A673 (cell line): ENCODE measurements around the gene UQCRHL. TPM values are rescaled to one million over a fixed set of nuclear protein-coding genes. Genes with fewer than 3 reads are reported as not detected.

Experiments
- BruUV-seq: library from RNA; stranded (reverse); fragments of 400-500 nt; replicated peaks from 2 replicates; lab custom pipeline; 2021; lab: Mats Ljungman, UMichigan
- CTCF ChIA-PET: fragments of 300-600 bp; sonication (Branson Sonifier 250); formaldehyde crosslinking; loops from one replicate; lab custom pipeline; 2022; ENCODE audit warnings: antibody characterized with exemption; lab: Charles Lee
- POLR2A ChIA-PET: fragments of 300-600 bp; sonication (Branson Sonifier 250); formaldehyde crosslinking; loops from one replicate; lab custom pipeline; 2022; ENCODE audit warnings: antibody characterized with exemption; ENCODE audit not compliant: low non-redundant PET; lab: Charles Lee
- DNase-seq: peaks from one replicate; pipeline ENCODE4 v3.0.0-alpha.2; 2015; ENCODE audit warnings: low spot score
- H3K27ac ChIP-seq: fragments of 200-600 bp; sonication (generic); 2 replicates; pipeline ENCODE4 v1.5.1; 2016; ENCODE audit warnings: mixed run types, low read depth, mild to moderate bottlenecking, mixed read lengths, antibody characterized with exemption, low read length; ENCODE audit not compliant: poor library complexity, severe bottlenecking
- H3K27me3 ChIP-seq: fragments of 200-600 bp; sonication (generic); replicated peaks from 2 replicates; pipeline ENCODE4 v1.6.1; 2017; ENCODE audit warnings: mixed run types, low read depth, mild to moderate bottlenecking, mixed read lengths, antibody characterized with exemption, low read length; ENCODE audit not compliant: insufficient read depth, poor library complexity
- H3K36me3 ChIP-seq: fragments of 200-600 bp; sonication (generic); 2 replicates; pipeline ENCODE4 v1.6.1; 2016; ENCODE audit warnings: mixed run types, mild to moderate bottlenecking, mixed read lengths, antibody characterized with exemption, low read length; ENCODE audit not compliant: insufficient read depth, poor library complexity, severe bottlenecking
- H3K4me1 ChIP-seq: fragments of 200-600 bp; sonication (generic); 2 replicates; pipeline ENCODE4 v1.6.1; 2017; ENCODE audit warnings: mixed run types, mild to moderate bottlenecking, mixed read lengths, antibody characterized with exemption, low read length; ENCODE audit not compliant: insufficient read depth, poor library complexity, severe bottlenecking
- H3K4me3 ChIP-seq: fragments of 200-600 bp; sonication (generic); 2 replicates; pipeline ENCODE4 v1.5.1; 2016; ENCODE audit warnings: low read depth, mixed run types, mild to moderate bottlenecking, mixed read lengths, low read length; ENCODE audit not compliant: poor library complexity, severe bottlenecking
- H3K9me3 ChIP-seq: fragments of 200-600 bp; sonication (generic); 2 replicates; pipeline ENCODE4 v1.6.1; 2016; ENCODE audit warnings: mixed run types, low read depth, mild to moderate bottlenecking, mixed read lengths, antibody characterized with exemption, low read length; ENCODE audit not compliant: poor library complexity, severe bottlenecking
- EZH2 ChIP-seq: fragments of 200-600 bp; sonication (generic); IDR thresholded peaks from 2 replicates; pipeline ENCODE4 v1.6.1; 2017; ENCODE audit warnings: borderline replicate concordance, low read depth, mild to moderate bottlenecking, mixed read lengths, antibody characterized with exemption, low read length; ENCODE audit not compliant: poor library complexity, severe bottlenecking
- intact Hi-C: fragments of 100-400 bp; cut with micrococcal nuclease; formaldehyde crosslinking; loops from one replicate; pipeline ENCODE4 v1.10.0; 2022; ENCODE audit not compliant: unreplicated experiment
- total RNA-seq: library from RNA; stranded (reverse); gene quantifications from 2 replicates; pipeline ENCODE4 v1.2.3, GENCODE V29; 2021
- TF ChIP-seq, protein P1 (sequence below): fragments of 300-800, 200-600 bp; sonication (generic); conservative IDR thresholded peaks from 2 replicates; pipeline ENCODE4 v1.5.1; 2017; ENCODE audit warnings: low read depth, mild to moderate bottlenecking, antibody characterized with exemption, low read length, moderate library complexity, mixed read lengths

UQCRHL gene
- total RNA-seq, 1 experiment from 2014 or later, result 4.1 TPM

DNA sequence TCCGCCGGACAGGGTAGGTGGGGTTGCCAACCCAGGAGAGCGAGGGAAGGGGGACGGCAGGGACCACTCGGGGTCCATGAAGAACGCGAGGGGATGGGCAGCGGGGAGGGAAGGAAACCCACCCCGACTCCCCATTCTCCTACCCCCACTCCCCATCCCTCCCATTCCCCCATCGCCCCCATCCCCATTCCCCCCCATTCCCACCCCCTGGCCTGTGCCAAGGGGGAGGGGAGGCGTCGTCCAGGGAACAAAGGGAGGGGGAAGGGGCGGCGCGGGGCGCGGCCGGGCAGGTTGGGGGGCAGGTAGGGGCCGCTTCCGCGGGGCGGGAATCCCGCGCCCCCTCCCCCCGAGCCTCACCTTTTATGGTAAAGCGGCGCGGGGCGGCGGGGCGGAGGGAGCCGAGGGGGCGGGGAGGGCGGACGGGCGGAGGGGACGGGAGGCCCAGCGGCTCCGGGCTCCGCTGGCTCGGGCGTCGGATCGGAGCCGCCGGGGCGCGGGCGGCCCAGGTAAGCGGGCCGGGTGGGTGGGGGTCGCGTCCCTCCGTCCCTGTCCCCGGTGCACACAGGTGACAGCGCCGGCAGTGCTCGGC lies 49.0 kb downstream of the UQCRHL start, which contains the start of gene FBLIM1:
Gene FBLIM1, plus strand, starts transcription at position 453 of the 589 bp plus-strand sequence. CDS start 6,189 bp downstream, outside the sequence.
- H3K9me3 ChIP-seq, result no peaks in the 10 kb centered on the region
- ChIA-PET CTCF (no interaction called here), POLR2A (no interaction called here)
- intact Hi-C loops, result no loop called here
- DNase-seq, result no peak
- BruUV-seq, result no TSS peak
- TF ChIP-seq, protein P1, sequence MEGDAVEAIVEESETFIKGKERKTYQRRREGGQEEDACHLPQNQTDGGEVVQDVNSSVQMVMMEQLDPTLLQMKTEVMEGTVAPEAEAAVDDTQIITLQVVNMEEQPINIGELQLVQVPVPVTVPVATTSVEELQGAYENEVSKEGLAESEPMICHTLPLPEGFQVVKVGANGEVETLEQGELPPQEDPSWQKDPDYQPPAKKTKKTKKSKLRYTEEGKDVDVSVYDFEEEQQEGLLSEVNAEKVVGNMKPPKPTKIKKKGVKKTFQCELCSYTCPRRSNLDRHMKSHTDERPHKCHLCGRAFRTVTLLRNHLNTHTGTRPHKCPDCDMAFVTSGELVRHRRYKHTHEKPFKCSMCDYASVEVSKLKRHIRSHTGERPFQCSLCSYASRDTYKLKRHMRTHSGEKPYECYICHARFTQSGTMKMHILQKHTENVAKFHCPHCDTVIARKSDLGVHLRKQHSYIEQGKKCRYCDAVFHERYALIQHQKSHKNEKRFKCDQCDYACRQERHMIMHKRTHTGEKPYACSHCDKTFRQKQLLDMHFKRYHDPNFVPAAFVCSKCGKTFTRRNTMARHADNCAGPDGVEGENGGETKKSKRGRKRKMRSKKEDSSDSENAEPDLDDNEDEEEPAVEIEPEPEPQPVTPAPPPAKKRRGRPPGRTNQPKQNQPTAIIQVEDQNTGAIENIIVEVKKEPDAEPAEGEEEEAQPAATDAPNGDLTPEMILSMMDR, result no peak
- H3K4me3 ChIP-seq, result peak within 1 kb of the TSS; percentile 85
- peak within 1 kb of the TSS; percentile 83 for H3K27ac ChIP-seq
- peaks cover 24% of the 10 kb centered on the region for H3K4me1 ChIP-seq
- H3K36me3 ChIP-seq, result no peaks in the 10 kb centered on the region
- no peaks in the 10 kb centered on the region for H3K27me3 ChIP-seq

DNA sequence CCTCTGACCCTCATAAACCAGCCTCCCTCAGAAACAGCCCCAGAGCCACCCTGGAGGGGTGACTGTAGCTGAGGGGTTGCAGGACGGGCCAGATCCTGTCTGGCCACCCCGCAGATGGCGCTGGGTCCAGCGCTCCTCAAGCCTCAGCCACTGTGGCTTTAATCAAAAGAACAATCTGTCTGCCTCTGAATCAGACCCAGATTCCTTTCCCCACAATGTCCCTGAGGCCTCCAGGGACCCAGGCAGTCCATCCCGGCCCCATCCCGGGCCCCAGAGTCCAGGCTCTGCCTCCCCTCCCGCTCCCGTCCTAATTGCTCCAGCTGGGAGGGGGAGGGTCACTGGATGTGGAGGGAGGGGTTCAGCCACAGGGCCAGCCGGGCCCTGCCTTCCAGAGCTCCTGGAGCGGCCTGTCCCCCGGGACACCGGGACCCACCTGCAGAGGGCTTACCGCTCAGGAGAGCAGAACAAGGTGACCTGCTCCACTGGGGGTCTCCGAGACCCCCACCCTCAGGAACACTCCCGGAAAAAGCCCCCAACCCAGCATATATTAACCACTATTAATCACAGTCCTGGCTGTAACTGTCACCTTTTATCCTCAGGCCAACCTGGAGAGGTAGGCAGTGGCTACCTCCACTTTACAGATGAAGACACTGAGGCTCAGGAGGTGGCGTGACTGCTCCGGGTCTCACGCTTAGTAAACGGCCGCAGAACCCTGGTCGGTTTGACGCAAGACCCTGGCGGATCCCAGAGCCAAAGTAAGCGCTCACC lies 49.7 kb downstream of the UQCRHL start:
- H3K9me3 ChIP-seq, result no peaks in the 10 kb centered on the region
- ChIA-PET POLR2A (no interaction called here), CTCF (no interaction called here)
- TF ChIP-seq, protein P1, result no peak
- TF ChIP-seq EZH2, result no peak
- intact Hi-C loops, result no loop called here
- no TSS peak for BruUV-seq
- H3K27ac ChIP-seq, result no peak overlapping the region
- H3K36me3 ChIP-seq, result no peaks in the 10 kb centered on the region
- peaks cover 24% of the 10 kb centered on the region for H3K4me1 ChIP-seq
- peak overlapping the region; percentile 85 for H3K4me3 ChIP-seq
- H3K27me3 ChIP-seq, result no peaks in the 10 kb centered on the region
- no peak for DNase-seq

Other genes with a start within 250 kb of the UQCRHL start
- gene AGMAT, start 222.6 kb downstream of the UQCRHL start, total RNA-seq, result 0.11 and 0.20 TPM in 2 replicates
- gene DDI2, start 190.2 kb downstream of the UQCRHL start, total RNA-seq, result 38.1 and 41.3 TPM in 2 replicates
- 53.9 and 56.2 TPM in 2 replicates for gene PLEKHM2, start 123.3 kb downstream of the UQCRHL start, total RNA-seq
- gene SLC25A34, start 71.4 kb downstream of the UQCRHL start, total RNA-seq, result 3.2 TPM in 2 replicates
- gene TMEM82, start 65.2 kb downstream of the UQCRHL start, total RNA-seq, result not detected in 2 replicates
- 38.9 and 39.3 TPM in 2 replicates for gene FBLIM1, start 48.9 kb downstream of the UQCRHL start, total RNA-seq
- 70.3 and 74.3 TPM in 2 replicates for gene SPEN, start 40.1 kb upstream of the UQCRHL start, total RNA-seq
- 50.1 and 50.3 TPM in 2 replicates for gene ZBTB17, start 168.5 kb upstream of the UQCRHL start, total RNA-seq
- gene SRARP, start 196.6 kb upstream of the UQCRHL start, total RNA-seq, result not detected in 2 replicates
- gene HSPB7, start 210.4 kb upstream of the UQCRHL start, total RNA-seq, result not detected in 2 replicates
- gene CLCNKA, start 214.4 kb upstream of the UQCRHL start, total RNA-seq, result 0.26 TPM in 1 of 2 replicates, not detected in the other
- 0.13 TPM in 1 of 2 replicates, not detected in the other for gene CLCNKB, start 236.1 kb upstream of the UQCRHL start, total RNA-seq